Neural cell (in vitro differentiated cells): ENCODE data around the gene ALDH5A1. TPM values are rescaled to one million over a fixed set of nuclear protein-coding genes. Genes with fewer than 3 reads are reported as not detected.

Experiments
- H2AFZ ChIP-seq: fragments of 200-600, 300-800 bp; sonication (generic), shearing (Covaris generic); 2 replicates; pipeline ENCODE4 v1.6.0; 2014; ENCODE audit warnings: low read depth, mild to moderate bottlenecking, antibody characterized with exemption, low read length, moderate library complexity
- H3F3A ChIP-seq: fragments of 200-600 bp; shearing (Covaris generic); 2 replicates; pipeline ENCODE4 v1.6.1; 2016; ENCODE audit warnings: mild to moderate bottlenecking, moderate library complexity, mixed read lengths, antibody characterized with exemption, low read length; ENCODE audit not compliant: insufficient read depth, poor library complexity, severe bottlenecking
- H3K27ac ChIP-seq: fragments of 200-600, 300-800 bp; sonication (generic), shearing (Covaris generic); 2 replicates; pipeline ENCODE4 v1.5.1; 2014; ENCODE audit warnings: mild to moderate bottlenecking, low read length, moderate library complexity
- H3K27me3 ChIP-seq: fragments of 300-800, 200-600 bp; sonication (generic), shearing (Covaris generic); 2 replicates; pipeline ENCODE4 v1.6.0; 2014; ENCODE audit warnings: mild to moderate bottlenecking, low read depth, low read length, moderate library complexity; ENCODE audit not compliant: insufficient read depth
- H3K36me3 ChIP-seq: fragments of 300-800, 200-600 bp; sonication (generic), shearing (Covaris generic); 2 replicates; pipeline ENCODE4 v1.5.1; 2014; ENCODE audit warnings: mild to moderate bottlenecking, antibody characterized with exemption, low read length, moderate library complexity; ENCODE audit not compliant: insufficient read depth
- H3K4me2 ChIP-seq: fragments of 300-800, 200-600 bp; sonication (generic), shearing (Covaris generic); 2 replicates; pipeline ENCODE4 v1.6.0; 2014; ENCODE audit warnings: mild to moderate bottlenecking, low read length
- H3K4me3 ChIP-seq: fragments of 300-800, 200-600 bp; sonication (generic), shearing (Covaris generic); 2 replicates; pipeline ENCODE4 v1.5.1; 2014; ENCODE audit warnings: mild to moderate bottlenecking, low read length, moderate library complexity
- H3K79me2 ChIP-seq: fragments of 200-600 bp; shearing (Covaris generic); replicated peaks from 2 replicates; pipeline ENCODE4 v1.6.0; 2014; ENCODE audit warnings: mild to moderate bottlenecking, low read length, moderate library complexity; ENCODE audit not compliant: insufficient read depth
- H3K9ac ChIP-seq: fragments of 300-800, 200-600 bp; sonication (generic), shearing (Covaris generic); 2 replicates; pipeline ENCODE4 v1.6.1; 2016; ENCODE audit warnings: mild to moderate bottlenecking, low read length, mixed read lengths
- H3K9me2 ChIP-seq: fragments of 200-600 bp; shearing (Covaris generic); 2 replicates; pipeline ENCODE4 v1.6.1; 2016; ENCODE audit warnings: mild to moderate bottlenecking, low read length, mixed read lengths; ENCODE audit not compliant: insufficient read depth
- H3K9me3 ChIP-seq: fragments of 200-600, 300-800 bp; sonication (generic), shearing (Covaris generic); 2 replicates; pipeline ENCODE4 v1.6.1; 2016; ENCODE audit warnings: mild to moderate bottlenecking, mixed run types, low read length, moderate library complexity, mixed read lengths
- H4K20me1 ChIP-seq: fragments of 200-600 bp; shearing (Covaris generic); 2 replicates; pipeline ENCODE4 v1.6.1; 2016; ENCODE audit warnings: mild to moderate bottlenecking, mixed run types; ENCODE audit not compliant: insufficient read depth
- CTCF ChIP-seq: fragments of 450-650 bp; IDR thresholded peaks from 2 replicates; pipeline ENCODE4 v1.5.1; 2014; ENCODE audit warnings: antibody characterized with exemption, mild to moderate bottlenecking, moderate library complexity; ENCODE audit not compliant: poor library complexity, severe bottlenecking
- EP300 ChIP-seq: fragments of 450-650 bp; conservative IDR thresholded peaks from 2 replicates; pipeline ENCODE4 v1.6.1; 2014; ENCODE audit warnings: antibody characterized with exemption, mild to moderate bottlenecking, moderate library complexity; ENCODE audit not compliant: poor library complexity, severe bottlenecking
- EZH2 ChIP-seq: fragments of 200-600, 300-800 bp; shearing (Covaris generic), sonication (generic); IDR thresholded peaks from 2 replicates; pipeline ENCODE4 v1.6.1; 2014; ENCODE audit warnings: antibody characterized with exemption, low read length, borderline replicate concordance, mild to moderate bottlenecking; ENCODE audit not compliant: insufficient read depth, poor library complexity, severe bottlenecking
- MXI1 ChIP-seq: fragments of 450-650 bp; conservative IDR thresholded peaks from 2 replicates; pipeline ENCODE4 v1.6.1; 2014; ENCODE audit warnings: antibody characterized with exemption, mild to moderate bottlenecking; ENCODE audit not compliant: poor library complexity, severe bottlenecking
- POLR2AphosphoS5 ChIP-seq: IDR thresholded peaks from 2 replicates; pipeline ENCODE4 v1.6.1; 2012
- RAD21 ChIP-seq: fragments of 450-650 bp; conservative IDR thresholded peaks from 2 replicates; pipeline ENCODE4 v1.6.1; 2014; ENCODE audit warnings: antibody characterized with exemption, mild to moderate bottlenecking, moderate library complexity
- REST ChIP-seq: IDR thresholded peaks from 2 replicates; pipeline ENCODE4 v1.6.1; 2012; ENCODE audit warnings: borderline replicate concordance
- SMC3 ChIP-seq: fragments of 450-650 bp; conservative IDR thresholded peaks from 2 replicates; pipeline ENCODE4 v1.6.1; 2014; ENCODE audit warnings: antibody characterized with exemption, mild to moderate bottlenecking, moderate library complexity; ENCODE audit not compliant: poor library complexity
- TAF1 ChIP-seq: IDR thresholded peaks from 2 replicates; pipeline ENCODE4 v1.6.1; 2012; ENCODE audit warnings: low read depth
- polyA plus RNA-seq: library from polyadenylated mRNA; depleted of rRNA; stranded (reverse); fragments of >200 nt; gene quantifications from 2 replicates; pipeline ENCODE4 v1.2.3, GENCODE V29; 2014

The ALDH5A1 gene
- polyA plus RNA-seq, 1 donor from 2014 or later, result 36.3 TPM

GRCh38 chr6:24537771-24538385, 43.1 kb downstream of the ALDH5A1 start:
- H2AFZ ChIP-seq, result no peak overlapping the region
- no peaks in the 10 kb centered on the region for H4K20me1 ChIP-seq
- H3K4me3 ChIP-seq, result no peak overlapping the region
- H3K36me3 ChIP-seq, result peaks cover 7% of the 10 kb centered on the region
- H3K9me2 ChIP-seq, result no peaks in the 10 kb centered on the region
- no peak overlapping the region for H3K9ac ChIP-seq
- H3K4me2 ChIP-seq, result no peak overlapping the region
- no peaks in the 10 kb centered on the region for H3F3A ChIP-seq
- H3K9me3 ChIP-seq, result no peaks in the 10 kb centered on the region
- H3K79me2 ChIP-seq, result no peaks in the 10 kb centered on the region
- no peak for TF ChIP-seq MXI1
- no peak for TF ChIP-seq EZH2
- TF ChIP-seq REST, result no peak
- no peak for TF ChIP-seq POLR2AphosphoS5
- TF ChIP-seq TAF1, result no peak
- TF ChIP-seq RAD21, result no peak
- no peak for TF ChIP-seq SMC3
- no peak for TF ChIP-seq EP300
- no peak overlapping the region for H3K27ac ChIP-seq
- no peaks in the 10 kb centered on the region for H3K27me3 ChIP-seq

- no peaks in the 10 kb centered on the region for H4K20me1 ChIP-seq
- H3K27ac ChIP-seq, result no peak overlapping the region
- no peak overlapping the region for H3K9ac ChIP-seq
- H3K9me3 ChIP-seq, result no peaks in the 10 kb centered on the region
- no peaks in the 10 kb centered on the region for H3F3A ChIP-seq
- H3K36me3 ChIP-seq, result peaks cover under 1% of the 10 kb centered on the region
- no peak overlapping the region for H3K4me2 ChIP-seq
- H3K79me2 ChIP-seq, result no peaks in the 10 kb centered on the region
- H3K27me3 ChIP-seq, result no peaks in the 10 kb centered on the region
- no peak overlapping the region for H2AFZ ChIP-seq
- H3K9me2 ChIP-seq, result no peaks in the 10 kb centered on the region
- H3K4me3 ChIP-seq, result no peak overlapping the region
- TF ChIP-seq TAF1, result no peak
- TF ChIP-seq MXI1, result no peak
- TF ChIP-seq RAD21, result no peak
- TF ChIP-seq REST, result no peak
- no peak for TF ChIP-seq SMC3
- TF ChIP-seq CTCF, result no peak
- no peak for TF ChIP-seq POLR2AphosphoS5
- no peak for TF ChIP-seq EZH2
- TF ChIP-seq EP300, result no peak
Measured at GRCh38 chr6:24539416-24539815, 44.6 kb downstream of the ALDH5A1 start.
